ENCODE measurements around the gene SLC24A3. TPM values are rescaled to one million over a fixed set of nuclear protein-coding genes. Genes with fewer than 3 reads are reported as not detected.
A peak's percentile ranks its signal among the peaks of the same experiment; 100 is the strongest.

SLC24A3 gene
- total and polyA plus RNA-seq, 2 experiments from 2014 or later = not detected

- DNase-seq = no peak
- no peaks in the 10 kb centered on the region for H3K9me3 ChIP-seq (ENCODE audit: low read depth)
- no peak overlapping the region for H3K4me2 ChIP-seq (ENCODE audit: unreplicated experiment)
- no peaks in the 10 kb centered on the region for H3K27me3 ChIP-seq (replicated peaks; ENCODE audit: insufficient read depth)
- no peaks in the 10 kb centered on the region for H4K20me1 ChIP-seq (ENCODE audit: insufficient read depth)
- H3K36me3 ChIP-seq (ENCODE audit: low read depth) = no peaks in the 10 kb centered on the region
- WGBS, 2 experiments (ENCODE audit: low coverage in 1 of 2, low lambda C conversion rate in 2 of 2, missing lambda C conversion rate in 2 of 2) = 17 to 18% methylated on average over 5 of the region's 5 CpGs
- H3K79me2 ChIP-seq (ENCODE audit: insufficient read depth) = no peaks in the 10 kb centered on the region
- H2AFZ ChIP-seq = no peak overlapping the region
- no peak overlapping the region for H3K9ac ChIP-seq
- H3K9me2 ChIP-seq (ENCODE audit: insufficient read depth) = no peaks in the 10 kb centered on the region
- no peak overlapping the region for H3K4me3 ChIP-seq
- in situ Hi-C loops (cut with MboI) = no loop called here
- H3K27ac ChIP-seq = no peak overlapping the region
- no peaks in the 10 kb centered on the region for H3K4me1 ChIP-seq (ENCODE audit: insufficient read depth)
- TF ChIP-seq EZH2 (IDR thresholded peaks at IDR 0.05; ENCODE audit: insufficient read depth, poor library complexity, severe bottlenecking) = no peak
- no peak for TF ChIP-seq EZH2phosphoT487 (IDR thresholded peaks at IDR 0.05; ENCODE audit: insufficient read depth, low read depth)
- H3F3A ChIP-seq (ENCODE audit: insufficient read depth) = no peaks in the 10 kb centered on the region
These were observed 105.0 kb downstream of the SLC24A3 start for GRCh38 chr20:19317237-19318069.

DNA sequence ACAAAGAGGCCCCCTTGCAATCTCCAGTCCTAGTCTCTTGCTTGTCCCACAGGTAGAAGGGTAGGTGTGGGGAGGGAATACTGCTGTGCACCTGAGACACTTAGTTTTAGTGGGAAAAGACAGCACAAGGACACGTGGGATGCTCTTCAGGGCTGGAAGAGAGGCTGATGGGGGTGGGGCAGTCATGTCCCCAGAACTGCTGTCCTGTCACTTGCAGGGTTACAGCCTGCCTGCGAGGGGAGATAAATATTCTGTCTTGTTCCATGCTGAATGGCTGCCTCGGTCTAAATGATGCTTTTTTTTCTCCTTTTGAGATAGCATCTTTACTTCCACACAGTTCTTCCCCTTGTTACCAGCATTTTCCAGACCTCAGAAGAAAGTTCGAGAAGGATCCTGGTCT is 106.2 kb downstream of the SLC24A3 start:
- Histone ChIP-seq H3K27me3 (replicated peaks; ENCODE audit: insufficient read depth) (no peaks in the 10 kb centered on the region), H3F3A (ENCODE audit: insufficient read depth) (no peaks in the 10 kb centered on the region), H3K9me3 (ENCODE audit: low read depth) (no peaks in the 10 kb centered on the region), H3K36me3 (ENCODE audit: low read depth) (no peaks in the 10 kb centered on the region), H3K27ac (no peak overlapping the region), H3K79me2 (ENCODE audit: insufficient read depth) (no peaks in the 10 kb centered on the region), H3K4me2 (ENCODE audit: unreplicated experiment) (no peak overlapping the region), H3K9ac (no peak overlapping the region), H3K4me3 (no peak overlapping the region), H2AFZ (no peak overlapping the region), H3K4me1 (ENCODE audit: insufficient read depth) (no peaks in the 10 kb centered on the region), H4K20me1 (ENCODE audit: insufficient read depth) (no peaks in the 10 kb centered on the region), H3K9me2 (ENCODE audit: insufficient read depth) (no peaks in the 10 kb centered on the region)
- no peak for DNase-seq
- in situ Hi-C loops (cut with MboI) = no loop called here
- TF ChIP-seq EZH2phosphoT487 (IDR thresholded peaks at IDR 0.05; ENCODE audit: insufficient read depth, low read depth) = no peak
- TF ChIP-seq EZH2 (IDR thresholded peaks at IDR 0.05; ENCODE audit: insufficient read depth, poor library complexity, severe bottlenecking) = no peak
- WGBS, 2 experiments (ENCODE audit: low coverage in 1 of 2, low lambda C conversion rate in 2 of 2, missing lambda C conversion rate in 2 of 2) = 33 to 36% methylated on average over 4 of the region's 4 CpGs

GRCh38 chr20:19320005-19320404 is 107.6 kb downstream of the SLC24A3 start:
- WGBS, 2 experiments (ENCODE audit: low coverage in 1 of 2, low lambda C conversion rate in 2 of 2, missing lambda C conversion rate in 2 of 2) = 52 to 56% methylated on average over 8 of the region's 8 CpGs
- H4K20me1 ChIP-seq (ENCODE audit: insufficient read depth) = no peaks in the 10 kb centered on the region
- no peaks in the 10 kb centered on the region for H3F3A ChIP-seq (ENCODE audit: insufficient read depth)
- H3K4me3 ChIP-seq = no peak overlapping the region
- H2AFZ ChIP-seq = no peak overlapping the region
- no peaks in the 10 kb centered on the region for H3K36me3 ChIP-seq (ENCODE audit: low read depth)
- TF ChIP-seq EZH2phosphoT487 (IDR thresholded peaks at IDR 0.05; ENCODE audit: insufficient read depth, low read depth) (no peak), EZH2 (IDR thresholded peaks at IDR 0.05; ENCODE audit: insufficient read depth, poor library complexity, severe bottlenecking) (no peak)
- in situ Hi-C loops (cut with MboI) = no loop called here
- H3K79me2 ChIP-seq (ENCODE audit: insufficient read depth) = no peaks in the 10 kb centered on the region
- H3K27ac ChIP-seq = no peak overlapping the region
- no peaks in the 10 kb centered on the region for H3K9me2 ChIP-seq (ENCODE audit: insufficient read depth)
- no peak overlapping the region for H3K9ac ChIP-seq
- H3K4me2 ChIP-seq (ENCODE audit: unreplicated experiment) = no peak overlapping the region
- no peaks in the 10 kb centered on the region for H3K27me3 ChIP-seq (replicated peaks; ENCODE audit: insufficient read depth)
- no peaks in the 10 kb centered on the region for H3K9me3 ChIP-seq (ENCODE audit: low read depth)
- H3K4me1 ChIP-seq (ENCODE audit: insufficient read depth) = no peaks in the 10 kb centered on the region
- DNase-seq = no peak

GRCh38 chr20:19321176-19321575 is 108.7 kb downstream of the SLC24A3 start:
- Histone ChIP-seq H3K4me2 (ENCODE audit: unreplicated experiment) (no peak overlapping the region), H3F3A (ENCODE audit: insufficient read depth) (no peaks in the 10 kb centered on the region), H3K9me2 (ENCODE audit: insufficient read depth) (no peaks in the 10 kb centered on the region), H3K79me2 (ENCODE audit: insufficient read depth) (no peaks in the 10 kb centered on the region), H3K27me3 (replicated peaks; ENCODE audit: insufficient read depth) (no peaks in the 10 kb centered on the region), H3K9me3 (ENCODE audit: low read depth) (no peaks in the 10 kb centered on the region), H3K4me1 (ENCODE audit: insufficient read depth) (no peaks in the 10 kb centered on the region), H4K20me1 (ENCODE audit: insufficient read depth) (no peaks in the 10 kb centered on the region), H3K4me3 (no peak overlapping the region), H3K9ac (no peak overlapping the region), H3K36me3 (ENCODE audit: low read depth) (no peaks in the 10 kb centered on the region), H3K27ac (no peak overlapping the region), H2AFZ (no peak overlapping the region)
- DNase-seq = peak; percentile 4
- TF ChIP-seq EZH2 (IDR thresholded peaks at IDR 0.05; ENCODE audit: insufficient read depth, poor library complexity, severe bottlenecking) = no peak
- no peak for TF ChIP-seq EZH2phosphoT487 (IDR thresholded peaks at IDR 0.05; ENCODE audit: insufficient read depth, low read depth)
- WGBS, 2 experiments (ENCODE audit: low coverage in 1 of 2, low lambda C conversion rate in 2 of 2, missing lambda C conversion rate in 2 of 2) = 2 to 5% methylated on average over 5 of the region's 5 CpGs
- in situ Hi-C loops (cut with MboI) = no loop called here
